ENCODE data around the gene GAB2. TPM values are rescaled to one million over a fixed set of nuclear protein-coding genes. Genes with fewer than 3 reads are reported as not detected.

GAB2 gene
- total and polyA plus RNA-seq, 9 donors, result 30.9 to 64.6 (median 42.9) TPM

- peaks cover 11% of the 10 kb centered on the region for H3K4me1 ChIP-seq (ENCODE audit: insufficient read depth)
- WGBS, 3 donors, result 18 to 43% (median 29%) methylated on average over 3 of the region's 3 CpGs
- intact Hi-C loops (cut with DNase I), result loop anchor here in 1 of 4 donors (10.0 kb wide), 1 partner anchor 75 kb away; the partner anchor contains the start of gene GAB2
- no peak for TF ChIP-seq EP300 (IDR thresholded peaks at IDR 0.05)
- TF ChIP-seq POLR2A (IDR thresholded peaks at IDR 0.05), result no peak
- no peaks in the 10 kb centered on the region for H3K9me3 ChIP-seq
- H3K27me3 ChIP-seq, result no peaks in the 10 kb centered on the region
- H3K27ac ChIP-seq, result no peak overlapping the region
- DNase-seq, result no peak
- no peak overlapping the region for H3K4me3 ChIP-seq
- no peaks in the 10 kb centered on the region for H3K36me3 ChIP-seq
Measured at GRCh38 chr11:78339945-78340344, 77.7 kb downstream of the GAB2 start.

- 66 to 83% (median 82%) methylated on average over 1 of the region's 1 CpG for WGBS, 3 donors
Measured at GRCh38 chr11:78339483-78339882, 78.1 kb downstream of the GAB2 start.

GRCh38 chr11:78338702-78339101, 78.9 kb downstream of the GAB2 start:
- intact Hi-C loops (cut with DNase I), result no loop called here
- Histone ChIP-seq H3K4me3 (no peak overlapping the region), H3K9me3 (no peaks in the 10 kb centered on the region), H3K27ac (no peak overlapping the region), H3K36me3 (no peaks in the 10 kb centered on the region), H3K27me3 (no peaks in the 10 kb centered on the region), H3K4me1 (ENCODE audit: insufficient read depth) (peaks cover 11% of the 10 kb centered on the region)
- no peak for DNase-seq
- TF ChIP-seq POLR2A (IDR thresholded peaks at IDR 0.05) (no peak), CTCF (IDR thresholded peaks at IDR 0.05) (no peak), EP300 (IDR thresholded peaks at IDR 0.05) (no peak)
- WGBS, 3 donors, result 95% methylated on average over 6 of the region's 6 CpGs

More at GRCh38 chr11:78339483-78339882, 78.1 kb downstream of the GAB2 start:
- no peak overlapping the region for H3K4me3 ChIP-seq
- TF ChIP-seq EP300 (IDR thresholded peaks at IDR 0.05) (no peak), POLR2A (IDR thresholded peaks at IDR 0.05) (no peak), CTCF (IDR thresholded peaks at IDR 0.05) (no peak)
- H3K27me3 ChIP-seq, result no peaks in the 10 kb centered on the region
- peaks cover 11% of the 10 kb centered on the region for H3K4me1 ChIP-seq (ENCODE audit: insufficient read depth)
- no peak for DNase-seq
- no peaks in the 10 kb centered on the region for H3K36me3 ChIP-seq
- no peaks in the 10 kb centered on the region for H3K9me3 ChIP-seq
- no peak overlapping the region for H3K27ac ChIP-seq
- intact Hi-C loops (cut with DNase I), result no loop called here

GRCh38 chr11:78338138-78338537, 79.5 kb downstream of the GAB2 start:
- Histone ChIP-seq H3K9me3 (no peaks in the 10 kb centered on the region), H3K27me3 (no peaks in the 10 kb centered on the region), H3K4me3 (no peak overlapping the region), H3K4me1 (ENCODE audit: insufficient read depth) (peaks cover 10% of the 10 kb centered on the region), H3K36me3 (no peaks in the 10 kb centered on the region), H3K27ac (no peak overlapping the region)
- TF ChIP-seq POLR2A (IDR thresholded peaks at IDR 0.05) (no peak), EP300 (IDR thresholded peaks at IDR 0.05) (no peak), CTCF (IDR thresholded peaks at IDR 0.05) (no peak)
- intact Hi-C loops (cut with DNase I), result no loop called here
- 94 to 100% (median 95%) methylated on average over 1 of the region's 1 CpG for WGBS, 3 donors
- no peak for DNase-seq

- intact Hi-C loops (cut with DNase I), result no loop called here
- H3K4me1 ChIP-seq (ENCODE audit: insufficient read depth), result peaks cover 10% of the 10 kb centered on the region
- TF ChIP-seq POLR2A (IDR thresholded peaks at IDR 0.05) (no peak), EP300 (IDR thresholded peaks at IDR 0.05) (no peak), CTCF (IDR thresholded peaks at IDR 0.05) (no peak)
Measured at GRCh38 chr11:78337554-78337924, 80.1 kb downstream of the GAB2 start.

More at GRCh38 chr11:78337554-78337924, 80.1 kb downstream of the GAB2 start:
- Histone ChIP-seq H3K36me3 (no peaks in the 10 kb centered on the region), H3K9me3 (no peaks in the 10 kb centered on the region), H3K27me3 (no peaks in the 10 kb centered on the region), H3K27ac (no peak overlapping the region), H3K4me3 (no peak overlapping the region)
- no peak for DNase-seq
- WGBS, 3 donors, result 43 to 52% (median 44%) methylated on average over 2 of the region's 2 CpGs
